DMS114 treated with DMSO at 0.1 percent for 48 hours (cell line): ENCODE data around the gene RCE1.
A peak's percentile ranks its signal among the peaks of the same experiment; 100 is the strongest.
"Not testable (repeated sequence)": the region's sequence is repeated elsewhere in the genome, so short reads cannot be mapped to it uniquely, and the experiment has no call there.

Experiments used
- DNase-seq: peaks from one replicate; lab custom pipeline; 2025; ENCODE audit not compliant: unreplicated experiment; lab: John Stamatoyannopoulos, UW

The RCE1 gene

GRCh38 chr11:66842896-66843775 is at the start of gene RCE1:
Gene RCE1 (plus strand): TSS chr11:66843441. CDS start chr11:66843456, 15 bp downstream.
- DNase-seq = peak; percentile 71

DNA sequence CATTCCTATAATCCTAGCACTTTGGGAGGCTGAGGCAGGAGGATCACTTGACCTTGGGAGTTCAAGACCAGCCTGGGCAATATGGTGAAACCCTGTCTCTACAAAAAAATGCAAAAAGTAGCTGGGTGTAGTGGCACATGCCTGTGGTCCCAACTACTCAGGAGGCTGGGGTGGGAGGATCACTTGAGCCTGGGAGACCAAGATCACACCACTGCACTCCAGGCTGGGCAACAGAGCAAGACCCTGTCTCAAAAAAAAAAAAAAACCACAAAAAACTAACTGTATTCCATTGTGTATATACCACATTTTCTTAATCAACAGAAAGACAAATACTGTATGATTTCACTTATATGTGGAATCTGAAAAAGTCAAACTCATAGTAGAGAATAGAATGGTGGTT is 43.4 kb upstream of the RCE1 start:
- DNase-seq = not testable (repeated sequence)

GRCh38 chr11:66800720-66801428 is 42.4 kb upstream of the RCE1 start:
- DNase-seq = no peak

GRCh38 chr11:66809592-66809991 is 33.6 kb upstream of the RCE1 start:
- DNase-seq = no peak

- no peak for DNase-seq
These were observed 32.6 kb upstream of the RCE1 start for GRCh38 chr11:66810576-66811185.

- no peak for DNase-seq
These were observed 28.6 kb upstream of the RCE1 start for GRCh38 chr11:66814678-66815077.

DNA sequence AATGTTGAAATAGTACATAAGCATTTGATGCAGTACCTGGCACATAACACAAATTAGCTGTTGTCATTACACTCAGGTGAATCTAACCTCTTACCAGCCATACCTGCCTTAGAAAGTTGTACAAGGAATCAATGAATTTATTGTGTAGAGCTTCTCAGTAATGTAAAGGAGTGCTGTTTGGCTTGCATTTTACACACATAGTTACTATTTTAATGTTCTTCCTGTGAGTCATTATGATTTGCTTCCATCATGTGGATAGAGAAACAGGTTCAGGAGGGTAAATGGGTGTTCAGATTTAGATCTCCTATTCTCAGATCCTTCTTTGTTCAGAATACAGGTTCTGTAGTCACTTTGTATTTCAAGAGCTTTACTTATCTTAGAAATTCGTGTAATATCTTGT is 27.6 kb upstream of the RCE1 start:
- no peak for DNase-seq

DNA sequence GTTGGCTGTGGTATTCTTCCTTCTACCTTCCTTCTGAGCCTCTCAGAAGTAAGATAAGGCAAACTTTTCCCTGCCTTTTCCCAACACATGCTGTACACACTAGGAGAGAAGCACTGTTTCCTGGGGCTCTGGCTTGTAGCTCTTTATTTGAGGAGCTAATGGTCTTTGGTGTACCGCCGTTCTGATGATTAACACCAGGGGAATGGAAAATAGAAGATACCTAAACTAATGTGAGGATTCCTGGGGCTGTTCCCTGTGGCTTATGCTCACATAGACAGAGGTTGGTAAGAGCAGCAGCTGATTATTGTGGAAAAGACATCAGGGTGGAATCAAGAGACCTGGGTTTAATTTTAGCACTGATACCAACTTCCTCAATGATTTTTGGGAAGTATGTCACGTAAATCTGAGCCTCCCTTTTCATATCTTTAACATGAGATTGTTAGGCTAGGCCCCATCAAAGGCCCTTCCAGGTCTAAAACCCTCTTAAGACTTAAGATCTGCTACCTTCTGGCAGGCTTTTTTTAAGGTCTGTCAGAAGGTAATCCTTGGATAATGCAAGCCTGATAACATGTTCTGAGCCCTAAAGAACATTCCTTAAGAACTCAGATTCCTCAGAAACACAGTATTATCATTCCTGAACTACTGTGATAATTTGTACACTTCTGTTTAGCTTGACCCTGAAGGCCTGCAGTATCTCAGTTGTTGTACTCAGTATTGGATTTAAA is 24.8 kb upstream of the RCE1 start:
- DNase-seq = no peak

DNA sequence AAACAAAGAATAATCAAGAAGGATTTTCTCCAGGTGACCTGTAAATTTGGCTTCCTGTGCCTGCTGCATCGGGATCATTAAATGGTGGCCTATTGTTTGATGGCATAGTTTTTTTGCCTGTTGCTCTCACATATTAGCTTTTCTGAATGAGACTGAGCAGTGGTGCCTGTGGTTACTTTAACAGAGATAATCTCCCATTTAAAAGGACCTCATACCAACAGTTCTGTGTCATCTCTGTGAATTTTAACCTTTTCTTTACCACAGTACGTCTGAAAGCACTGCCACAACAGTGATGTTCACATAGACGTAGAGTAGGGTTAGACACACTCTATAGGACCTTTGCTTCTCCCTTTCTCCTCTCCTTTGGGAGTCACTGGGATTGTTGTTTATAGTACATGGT is 22.9 kb upstream of the RCE1 start:
- no peak for DNase-seq

DNA sequence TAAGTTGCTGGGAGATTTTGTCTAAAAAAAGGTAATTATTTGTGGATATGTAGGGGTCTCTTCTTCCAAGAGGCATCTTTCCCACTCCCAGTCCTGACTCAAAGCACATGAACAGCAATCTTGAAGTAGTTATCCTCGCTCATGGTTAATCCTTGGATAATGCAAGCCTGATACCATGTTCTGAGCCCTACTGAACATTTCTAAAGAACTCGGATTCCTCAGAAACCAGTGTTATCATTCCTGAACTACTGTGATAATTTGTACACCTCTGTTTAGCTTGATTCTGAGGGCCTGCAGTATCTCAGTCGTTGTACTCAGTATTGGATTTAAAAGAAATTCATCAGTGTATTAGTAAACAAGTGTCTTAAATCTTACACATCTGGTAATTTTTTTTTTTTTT is 22.3 kb upstream of the RCE1 start:
- DNase-seq = no peak

DNA sequence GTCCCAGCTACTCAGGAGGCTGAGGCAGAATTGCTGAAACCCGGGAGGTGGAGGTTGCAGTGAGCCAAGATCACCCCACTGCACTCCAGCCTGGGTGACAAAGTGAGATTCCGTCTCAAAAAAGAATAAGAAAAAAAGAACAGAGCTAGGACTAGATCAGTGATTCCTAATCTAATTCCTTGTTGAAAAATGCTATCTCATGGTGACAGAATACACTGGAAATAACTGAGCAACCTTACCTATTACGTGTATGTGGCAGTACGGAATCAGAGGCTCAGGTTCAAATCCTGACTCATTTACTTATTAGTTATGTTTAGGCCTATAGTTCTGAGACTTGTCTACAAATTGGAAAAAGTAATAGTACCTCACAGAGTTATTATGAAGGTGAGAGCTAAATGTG is 19.5 kb upstream of the RCE1 start:
- DNase-seq = no peak

DNA sequence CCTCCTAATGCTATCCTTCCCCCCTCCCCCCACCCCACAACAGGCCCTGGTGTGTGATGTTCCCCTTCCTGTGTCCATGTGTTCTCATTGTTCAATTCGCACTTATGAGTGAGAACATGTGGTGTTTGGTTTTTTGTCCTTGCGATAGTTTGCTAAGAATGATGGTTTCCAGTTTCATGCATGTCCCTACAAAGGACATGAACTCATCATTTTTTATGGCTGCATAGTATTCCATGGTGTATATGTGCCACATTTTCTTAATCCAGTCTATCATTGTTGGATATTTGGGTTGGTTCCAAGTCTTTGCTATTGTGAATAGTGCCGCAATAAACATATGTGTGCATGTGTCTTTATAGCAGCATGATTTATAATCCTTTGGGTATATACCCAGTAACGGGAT is 18.7 kb upstream of the RCE1 start:
- DNase-seq = not testable (repeated sequence)

GRCh38 chr11:66834539-66834845 is 8.7 kb upstream of the RCE1 start:
- DNase-seq = no peak

GRCh38 chr11:66834943-66835342 is 8.3 kb upstream of the RCE1 start:
- no peak for DNase-seq

DNA sequence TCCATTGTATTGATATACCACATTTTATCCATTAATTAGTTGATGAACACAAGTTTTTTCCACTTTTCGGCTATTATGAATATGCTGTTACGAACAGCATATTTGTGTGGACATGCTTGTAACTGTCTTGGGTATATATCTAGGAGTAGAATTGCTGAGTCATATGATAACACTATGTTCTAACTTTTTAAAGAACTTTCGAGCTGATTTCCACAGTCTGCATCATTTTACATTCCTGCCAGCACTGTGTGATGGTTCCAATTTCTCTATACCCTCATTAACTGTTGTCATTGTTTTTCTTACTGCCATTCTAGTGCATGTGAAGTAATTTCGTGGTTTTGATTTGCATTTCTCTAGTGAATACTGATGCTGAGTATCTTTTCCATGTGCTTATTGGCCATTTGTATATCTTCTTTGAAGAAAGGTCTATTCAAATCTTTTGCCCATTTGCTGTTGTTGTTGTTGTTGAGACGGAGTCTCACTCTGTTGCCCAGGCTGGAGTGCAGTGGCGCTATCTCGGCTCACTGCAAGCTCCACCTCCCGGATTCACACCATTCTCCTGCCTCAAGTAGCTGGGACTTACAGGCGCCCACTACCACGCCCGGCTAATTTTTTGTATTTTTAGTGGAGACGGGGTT is 7.4 kb upstream of the RCE1 start:
- no peak for DNase-seq

GRCh38 chr11:66840317-66841091 is 2.7 kb upstream of the RCE1 start:
- DNase-seq = no peak

- DNase-seq = no peak
These were observed 1.4 kb upstream of the RCE1 start for GRCh38 chr11:66841861-66842260.

GRCh38 chr11:66842501-66842895 is 743 bp upstream of the RCE1 start:
- DNase-seq = no peak

DNA sequence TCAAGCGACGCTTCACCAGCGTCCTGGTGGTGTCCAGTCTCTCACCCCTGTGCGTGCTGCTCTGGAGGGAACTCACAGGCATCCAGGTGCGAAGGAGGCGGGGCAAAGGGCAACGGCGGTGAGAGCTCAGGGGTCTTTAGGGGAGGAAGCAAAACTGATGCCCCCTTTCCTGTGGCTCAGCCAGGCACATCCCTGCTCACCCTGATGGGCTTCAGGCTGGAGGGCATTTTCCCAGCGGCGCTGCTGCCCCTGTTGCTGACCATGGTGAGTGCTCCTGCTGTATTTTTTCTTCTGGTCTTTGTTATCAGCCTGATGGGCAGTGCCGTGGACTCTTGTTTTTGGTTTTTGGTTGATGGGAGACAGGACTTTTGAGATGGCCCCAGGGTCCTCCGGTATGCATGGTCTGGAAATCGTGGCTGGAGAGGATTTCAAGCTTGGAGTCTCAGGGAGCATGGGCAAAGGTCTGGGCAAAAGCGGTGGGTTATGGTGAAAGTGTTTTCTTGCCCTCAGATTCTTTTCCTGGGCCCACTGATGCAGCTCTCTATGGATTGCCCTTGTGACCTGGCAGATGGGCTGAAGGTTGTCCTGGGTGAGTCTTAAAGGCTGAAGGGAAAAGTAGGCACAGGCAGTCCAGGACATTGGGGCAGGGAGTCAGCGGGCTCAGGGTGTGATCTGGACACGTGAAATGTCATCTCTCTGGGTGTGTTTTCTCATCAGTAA is 695 bp downstream of the RCE1 start:
- no peak for DNase-seq
